Ectodermal cell (in vitro differentiated cells): ENCODE data around the gene RPA3.
"Not testable (repeated sequence)": the region's sequence is repeated elsewhere in the genome, so short reads cannot be mapped to it uniquely, and the experiment has no call there.

ENCODE experiments used
- H3K27ac ChIP-seq: 2 replicates; pipeline ENCODE4 v1.7.0; 2013; ENCODE audit warnings: mild to moderate bottlenecking, low read depth, low read length; ENCODE audit not compliant: insufficient read depth, poor library complexity, severe bottlenecking
- H3K27me3 ChIP-seq: 2 replicates; pipeline ENCODE4 v1.7.0; 2013; ENCODE audit warnings: mild to moderate bottlenecking, low read length; ENCODE audit not compliant: insufficient read depth, control insufficient read depth, poor library complexity, severe bottlenecking
- H3K36me3 ChIP-seq: one replicate; pipeline ENCODE4 v1.7.0; 2013; ENCODE audit warnings: low read length; ENCODE audit not compliant: control insufficient read depth, insufficient read depth
- H3K4me1 ChIP-seq: one replicate; pipeline ENCODE4 v1.7.0; 2013; ENCODE audit warnings: low read length; ENCODE audit not compliant: control insufficient read depth, insufficient read depth
- H3K4me3 ChIP-seq: 2 replicates; pipeline ENCODE4 v1.7.0; 2013; ENCODE audit warnings: low read depth, low read length, control low read depth; ENCODE audit not compliant: insufficient read depth
- H3K9me3 ChIP-seq: 2 replicates; pipeline ENCODE4 v1.7.0; 2013; ENCODE audit warnings: mild to moderate bottlenecking, low read length, moderate library complexity; ENCODE audit not compliant: control insufficient read depth
- whole genome bisulfite sequencing, 2 experiments: methylation state at CpG; one replicate each; pipeline ENCODE4 v1.1.7; 2013; ENCODE audit warnings: missing lambda C conversion rate in 2 of 2; 5-methylcytosine and 5-hydroxymethylcytosine counted together

The RPA3 gene

GRCh38 chr7:7681191-7681935 lies 37.0 kb downstream of the RPA3 start:
- Histone ChIP-seq H3K27me3 (no peaks in the 10 kb centered on the region), H3K4me3 (no peak overlapping the region), H3K9me3 (no peaks in the 10 kb centered on the region), H3K36me3 (no peaks in the 10 kb centered on the region), H3K4me1 (no peaks in the 10 kb centered on the region), H3K27ac (no peak overlapping the region)
- WGBS, 2 experiments, result 73 to 74% methylated on average over 5 to 7 of the region's 7 CpGs

- WGBS, 2 experiments, result 84 to 95% methylated on average over 2 of the region's 2 CpGs
- not testable (repeated sequence) for H3K27me3 ChIP-seq, H3K27ac ChIP-seq, H3K36me3 ChIP-seq, H3K4me3 ChIP-seq, H3K4me1 ChIP-seq, H3K9me3 ChIP-seq
Observed at GRCh38 chr7:7679640-7680039, 38.8 kb downstream of the RPA3 start.

- Histone ChIP-seq H3K4me3 (no peak overlapping the region), H3K9me3 (no peaks in the 10 kb centered on the region), H3K4me1 (no peaks in the 10 kb centered on the region), H3K27me3 (no peaks in the 10 kb centered on the region), H3K36me3 (no peaks in the 10 kb centered on the region), H3K27ac (no peak overlapping the region)
- 79 to 80% methylated on average over 6 of the region's 6 CpGs for WGBS, 2 experiments
Observed at GRCh38 chr7:7675686-7676085, 42.7 kb downstream of the RPA3 start.

GRCh38 chr7:7673240-7673550 lies 45.2 kb downstream of the RPA3 start:
- no peaks in the 10 kb centered on the region for H3K27me3 ChIP-seq
- no peak overlapping the region for H3K4me3 ChIP-seq
- no peaks in the 10 kb centered on the region for H3K4me1 ChIP-seq
- WGBS, 2 experiments, result 86 to 100% methylated on average over 1 of the region's 2 CpGs
- H3K9me3 ChIP-seq, result no peaks in the 10 kb centered on the region
- no peak overlapping the region for H3K27ac ChIP-seq
- peaks cover 4% of the 10 kb centered on the region for H3K36me3 ChIP-seq

- H3K27ac ChIP-seq, result no peak overlapping the region
- H3K27me3 ChIP-seq, result no peaks in the 10 kb centered on the region
- H3K4me3 ChIP-seq, result no peak overlapping the region
- no peaks in the 10 kb centered on the region for H3K9me3 ChIP-seq
- no peaks in the 10 kb centered on the region for H3K4me1 ChIP-seq
- WGBS, 2 experiments, result 87 to 94% methylated on average over 6 of the region's 6 CpGs
- peaks cover 4% of the 10 kb centered on the region for H3K36me3 ChIP-seq
Observed at GRCh38 chr7:7672545-7673239, 45.7 kb downstream of the RPA3 start.

- no peaks in the 10 kb centered on the region for H3K9me3 ChIP-seq
- no peak overlapping the region for H3K4me3 ChIP-seq
- no peak overlapping the region for H3K27ac ChIP-seq
- H3K36me3 ChIP-seq, result peaks cover 4% of the 10 kb centered on the region
- WGBS, 2 experiments, result 40 to 63% methylated on average over 1 to 3 of the region's 3 CpGs
- no peaks in the 10 kb centered on the region for H3K27me3 ChIP-seq
- H3K4me1 ChIP-seq, result no peaks in the 10 kb centered on the region
Observed at GRCh38 chr7:7671361-7671760, 47.0 kb downstream of the RPA3 start.

GRCh38 chr7:7670490-7670889 lies 47.9 kb downstream of the RPA3 start:
- H3K4me1 ChIP-seq, result no peaks in the 10 kb centered on the region
- WGBS, 2 experiments, result 92 to 96% methylated on average over 3 of the region's 3 CpGs
- peaks cover 4% of the 10 kb centered on the region for H3K36me3 ChIP-seq
- no peaks in the 10 kb centered on the region for H3K9me3 ChIP-seq
- no peak overlapping the region for H3K27ac ChIP-seq
- H3K27me3 ChIP-seq, result no peaks in the 10 kb centered on the region
- H3K4me3 ChIP-seq, result no peak overlapping the region

- H3K36me3 ChIP-seq, result peaks cover 4% of the 10 kb centered on the region
- H3K9me3 ChIP-seq, result no peaks in the 10 kb centered on the region
- H3K4me1 ChIP-seq, result no peaks in the 10 kb centered on the region
- H3K27ac ChIP-seq, result no peak overlapping the region
- H3K27me3 ChIP-seq, result no peaks in the 10 kb centered on the region
- WGBS, 2 experiments, result 100% methylated on average over 1 of the region's 1 CpG; no CpG with 5 or more reads in 1 of the 2 experiments
- H3K4me3 ChIP-seq, result no peak overlapping the region
Observed at GRCh38 chr7:7668706-7669105, 49.7 kb downstream of the RPA3 start.

GRCh38 chr7:7667187-7667586 lies 51.2 kb downstream of the RPA3 start:
- no peak overlapping the region for H3K4me3 ChIP-seq
- peaks cover 4% of the 10 kb centered on the region for H3K36me3 ChIP-seq
- H3K9me3 ChIP-seq, result no peaks in the 10 kb centered on the region
- WGBS, 2 experiments, result 95% methylated on average over 2 of the region's 2 CpGs
- H3K4me1 ChIP-seq, result no peaks in the 10 kb centered on the region
- H3K27ac ChIP-seq, result no peak overlapping the region
- no peaks in the 10 kb centered on the region for H3K27me3 ChIP-seq

GRCh38 chr7:7665031-7665430 lies 53.4 kb downstream of the RPA3 start:
- 82% methylated on average over 1 of the region's 1 CpG; no CpG with 5 or more reads in 1 of the 2 experiments for WGBS, 2 experiments
- Histone ChIP-seq H3K27ac (no peak overlapping the region), H3K36me3 (no peaks in the 10 kb centered on the region), H3K27me3 (no peaks in the 10 kb centered on the region), H3K9me3 (no peaks in the 10 kb centered on the region), H3K4me3 (no peak overlapping the region), H3K4me1 (no peaks in the 10 kb centered on the region)
